Activated CD4-positive, alpha-beta T cell treated with anti-CD3 and anti-CD28 coated beads, Interleukin-10, Interleukin-2, amounts not matched to agents 100 ng/mL and 50 ng/mL, durations not matched to agents 16 hours and 8 hours (primary cell): ENCODE measurements around the gene ABHD15.

ENCODE experiments used
- DNase-seq: peaks from one replicate; pipeline ENCODE4 v3.0.0-alpha.2; 2020

Gene ABHD15

DNA sequence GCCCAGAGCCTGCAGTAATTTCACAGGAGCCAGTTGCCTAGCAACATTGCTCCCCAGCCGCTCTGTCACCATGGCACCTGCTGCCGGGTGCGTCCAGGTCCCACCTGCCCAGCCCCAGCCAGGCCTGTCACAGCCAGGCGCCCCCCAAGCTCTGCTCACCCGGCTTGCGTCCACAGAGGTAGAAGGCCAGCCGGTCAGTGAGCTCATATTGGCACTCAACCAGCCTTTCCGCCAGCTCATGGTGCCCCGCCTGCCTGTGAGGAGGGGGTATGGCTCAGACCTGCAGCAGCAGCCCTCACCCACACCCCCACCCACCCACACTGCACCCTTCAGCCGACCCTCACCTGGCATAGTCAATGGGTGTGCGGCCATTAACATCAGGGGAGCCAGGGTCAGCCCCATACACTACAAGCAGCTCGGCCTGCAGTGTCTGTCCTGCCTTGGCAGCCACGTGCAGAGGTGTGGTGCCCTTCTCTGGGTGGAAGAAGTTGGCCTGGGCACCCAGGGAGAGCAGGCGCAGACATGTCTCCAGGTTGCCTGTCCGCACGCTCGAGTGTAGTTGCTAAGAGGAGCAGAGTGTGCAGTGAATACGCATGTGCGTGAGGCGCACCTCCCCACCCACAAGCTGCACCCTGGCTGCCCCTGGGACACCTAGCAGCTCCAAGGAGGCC, 14.9 kb upstream of the ABHD15 start:
- DNase-seq = no peak

DNA sequence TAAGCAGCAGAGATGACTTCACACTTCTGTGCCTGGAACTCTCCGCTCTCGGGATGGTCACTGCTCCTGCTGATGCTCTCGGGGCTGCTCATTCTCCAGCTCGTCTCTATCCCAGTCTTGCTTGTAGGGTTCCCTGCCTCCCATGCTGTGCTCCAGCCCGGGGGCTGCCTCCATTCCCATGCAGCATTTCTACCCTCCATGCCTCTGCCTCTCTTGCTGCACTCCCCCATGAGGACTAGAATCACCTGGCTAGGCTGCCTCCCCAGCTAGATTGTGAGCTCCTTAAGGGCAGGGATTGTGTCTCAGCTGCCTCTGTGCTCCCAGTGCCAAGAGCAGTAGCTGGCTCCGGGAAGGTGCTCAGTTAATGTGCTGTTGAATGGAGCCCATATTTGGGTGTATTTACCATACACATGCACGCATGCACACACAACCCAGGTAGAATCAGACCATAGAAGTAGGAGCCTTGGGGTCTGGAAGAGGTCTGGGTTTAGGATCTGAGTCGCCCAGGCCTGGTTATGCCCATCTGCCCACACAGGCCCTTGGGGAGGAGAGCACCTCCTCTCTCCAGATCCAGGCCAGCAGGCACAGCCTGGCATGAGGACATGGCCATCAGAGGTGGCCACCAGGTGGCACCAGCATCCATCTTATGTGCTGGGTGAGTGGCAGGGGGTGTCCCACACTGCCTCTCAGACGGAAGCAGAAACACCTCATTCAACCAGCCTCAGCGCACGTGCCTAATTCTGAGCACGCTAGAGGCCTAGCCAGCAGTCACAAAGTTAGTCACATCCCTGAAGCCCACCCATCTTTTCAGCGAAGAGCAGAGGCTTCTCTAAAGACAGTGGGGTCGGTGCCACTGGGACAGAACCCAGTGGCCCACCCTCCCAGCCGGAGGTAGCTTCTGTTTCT, 13.3 kb upstream of the ABHD15 start:
- peak; percentile 94 for DNase-seq

GRCh38 chr17:29578626-29579485, 12.0 kb upstream of the ABHD15 start:
- DNase-seq = no peak

GRCh38 chr17:29577385-29578211, 10.8 kb upstream of the ABHD15 start:
- DNase-seq = no peak

GRCh38 chr17:29577001-29577370, 10.1 kb upstream of the ABHD15 start:
- DNase-seq = no peak

DNA sequence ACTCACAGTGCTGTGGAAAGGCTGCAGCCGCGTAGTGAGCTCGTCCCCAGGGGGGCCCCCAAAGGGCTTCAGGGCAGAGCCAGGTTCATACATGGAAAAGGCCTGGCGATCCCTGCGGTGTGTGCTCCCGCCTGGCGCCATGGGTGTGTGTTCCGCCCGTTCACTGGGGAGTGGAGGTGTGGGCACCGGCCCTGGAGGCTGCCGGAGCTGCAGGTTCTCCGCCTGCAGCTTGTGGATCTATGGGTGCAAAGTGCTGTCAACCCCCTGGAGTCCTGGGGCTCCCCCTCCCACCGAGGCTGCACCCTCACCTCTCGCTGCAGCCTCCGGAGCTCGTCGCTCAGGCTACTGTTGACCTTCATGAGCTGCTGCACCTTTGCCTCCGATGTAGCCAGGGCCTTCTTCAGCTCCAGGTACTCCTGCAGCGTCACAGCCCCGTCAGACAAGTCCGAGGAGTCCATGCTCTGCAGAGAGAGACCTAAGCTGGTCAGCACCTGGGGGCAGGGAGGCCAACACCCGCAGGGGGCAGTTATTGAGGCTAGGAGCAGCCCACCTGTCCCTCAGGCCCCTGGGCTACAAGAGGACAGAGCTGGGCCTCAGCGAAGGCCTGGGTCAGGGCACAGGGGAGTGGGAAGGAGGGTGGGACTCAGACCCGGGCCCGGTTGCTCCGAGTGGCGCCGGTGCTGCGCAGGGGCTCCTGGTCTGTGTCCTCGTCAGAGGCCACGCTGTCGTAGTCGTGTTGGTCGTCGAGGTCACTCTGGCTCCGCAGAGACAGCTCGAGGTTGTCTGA, 9.6 kb upstream of the ABHD15 start:
- no peak for DNase-seq

GRCh38 chr17:29575511-29576213, 8.8 kb upstream of the ABHD15 start:
- DNase-seq = no peak

GRCh38 chr17:29574732-29575510, 8.1 kb upstream of the ABHD15 start:
- no peak for DNase-seq

- no peak for DNase-seq
Observed at GRCh38 chr17:29573871-29574731, 7.3 kb upstream of the ABHD15 start.

DNA sequence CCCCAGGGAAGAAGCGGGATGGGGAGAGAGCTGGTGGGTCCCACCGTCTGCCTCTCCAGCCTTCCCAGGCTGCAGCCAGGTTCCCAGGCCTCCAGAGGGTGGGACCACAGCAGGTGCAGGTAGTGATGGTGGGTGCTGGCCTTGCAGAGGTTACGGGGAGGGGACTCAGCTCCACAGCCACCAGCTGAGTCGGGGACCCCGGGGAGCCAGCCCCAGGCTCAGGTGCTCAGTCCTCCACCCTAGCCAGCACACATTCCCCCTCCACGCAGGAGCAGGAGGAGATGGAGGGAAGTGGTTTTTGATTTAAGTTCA, 6.7 kb upstream of the ABHD15 start:
- no peak for DNase-seq

DNA sequence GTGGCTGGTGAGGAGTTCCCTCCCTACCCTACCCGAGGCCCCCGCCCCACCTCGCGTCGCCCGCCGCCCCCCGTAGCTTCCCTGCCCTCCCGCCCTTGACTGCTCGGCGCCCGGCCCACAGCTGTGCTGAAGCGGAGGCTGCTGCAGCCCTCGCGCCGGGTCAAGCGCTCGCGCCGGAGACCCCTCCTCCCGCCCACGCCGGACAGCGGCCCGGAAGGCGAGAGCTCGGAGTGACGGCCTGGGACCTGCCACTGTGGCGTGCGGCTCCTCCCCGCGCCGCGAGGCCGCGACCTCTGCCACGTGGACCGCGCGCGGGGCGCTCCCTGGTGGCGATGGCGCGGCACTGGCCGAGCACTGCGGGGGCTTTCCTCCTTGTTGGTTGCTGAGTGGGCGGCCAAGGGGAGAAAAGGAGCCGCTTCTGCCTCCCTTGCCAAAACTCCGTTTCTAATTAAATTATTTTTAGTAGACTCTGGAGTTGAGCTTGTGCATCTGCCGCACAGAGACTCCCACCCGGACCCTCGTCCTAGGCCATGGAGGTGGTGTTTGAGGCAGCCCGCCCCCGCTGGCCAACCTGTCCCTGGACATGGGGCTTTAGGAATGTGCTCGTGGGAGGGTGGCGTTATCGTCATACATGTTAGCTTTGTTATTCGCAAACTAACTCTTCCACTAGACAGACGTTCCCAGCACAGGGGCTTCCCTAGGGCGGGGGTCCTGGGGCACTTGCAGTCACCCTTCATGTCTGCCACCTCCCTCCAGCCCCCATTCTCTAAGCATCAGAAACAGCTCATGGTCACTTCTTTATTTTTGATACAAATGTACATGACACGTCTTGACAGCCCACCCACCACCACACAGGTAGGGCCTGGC, 6.1 kb upstream of the ABHD15 start:
- DNase-seq = peak; percentile 36

DNA sequence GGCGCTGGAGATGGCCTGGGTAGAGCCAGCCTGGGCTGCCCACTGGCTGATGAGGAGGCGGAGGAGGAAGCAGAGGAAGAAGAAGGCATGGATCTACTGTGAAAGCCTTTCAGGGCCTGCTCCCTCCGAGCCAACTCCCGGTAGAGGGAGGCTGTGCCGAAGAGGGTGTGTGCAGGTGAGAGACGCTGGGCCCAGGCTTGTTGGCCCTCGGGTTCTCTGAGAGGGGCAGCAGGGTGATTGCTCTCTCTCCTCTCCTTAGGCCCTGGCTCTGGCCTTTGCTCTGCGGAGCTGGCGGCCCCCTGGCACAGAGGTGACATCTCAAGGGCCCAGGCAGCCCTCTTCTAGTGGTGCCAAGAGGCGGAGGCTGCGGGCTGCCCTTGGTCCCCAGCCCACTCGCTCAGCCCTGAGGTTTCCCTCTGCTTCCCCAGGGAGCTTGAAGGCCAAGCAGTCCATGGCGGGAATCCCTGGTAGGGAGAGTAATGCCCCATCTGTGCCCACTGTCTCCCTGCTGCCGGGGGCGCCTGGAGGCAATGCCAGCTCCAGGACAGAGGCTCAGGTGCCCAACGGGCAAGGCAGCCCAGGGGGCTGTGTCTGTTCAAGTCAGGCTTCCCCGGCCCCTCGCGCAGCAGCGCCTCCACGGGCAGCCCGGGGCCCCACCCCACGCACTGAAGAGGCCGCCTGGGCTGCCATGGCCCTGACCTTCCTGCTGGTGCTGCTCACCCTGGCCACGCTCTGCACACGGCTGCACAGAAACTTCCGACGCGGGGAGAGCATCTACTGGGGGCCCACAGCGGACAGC, 5.2 kb upstream of the ABHD15 start:
- no peak for DNase-seq

DNA sequence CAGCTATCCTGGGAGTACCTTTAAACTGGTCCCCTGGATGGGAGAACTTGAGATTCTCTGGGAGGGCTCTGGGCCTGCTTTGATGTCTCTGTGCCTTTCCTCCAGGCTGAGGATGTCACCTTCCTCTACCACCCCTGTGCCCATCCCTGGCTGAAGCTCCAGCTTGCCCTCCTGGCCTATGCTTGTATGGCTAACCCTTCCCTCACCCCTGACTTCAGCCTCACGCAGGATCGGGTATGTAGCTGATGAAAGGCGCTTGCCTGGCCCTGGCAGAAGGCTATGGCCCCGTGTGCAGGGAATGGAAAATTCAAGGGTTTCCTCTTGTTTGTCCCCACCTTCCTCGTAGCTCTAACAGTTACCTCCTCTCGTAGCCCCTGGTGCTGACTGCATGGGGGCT, 4.6 kb upstream of the ABHD15 start:
- DNase-seq = no peak

- no peak for DNase-seq
Observed at GRCh38 chr17:29570521-29570920, 3.7 kb upstream of the ABHD15 start.

GRCh38 chr17:29569245-29569950, 2.6 kb upstream of the ABHD15 start:
- no peak for DNase-seq

GRCh38 chr17:29568331-29569244, 1.8 kb upstream of the ABHD15 start, which contains the start of gene TP53I13:
TSS of gene TP53I13 (plus strand) at chr17:29568701. CDS start at chr17:29568759, 58 bp downstream.
- DNase-seq = peak; percentile 94
